ENCODE measurements around the gene RIN3. TPM values are rescaled to one million over a fixed set of nuclear protein-coding genes. Genes with fewer than 3 reads are reported as not detected.

The RIN3 gene
- total and polyA plus RNA-seq, 4 donors, result 5.0 to 15.6 (median 9.0) TPM

GRCh38 chr14:92601757-92602417, 88.3 kb downstream of the RIN3 start (continued):
- TF ChIP-seq ZBTB33 (IDR thresholded peaks at IDR 0.05) (no peak), RXRA (IDR thresholded peaks at IDR 0.05) (no peak)

GRCh38 chr14:92603309-92604242, 90.0 kb downstream of the RIN3 start:
- Histone ChIP-seq H3K27ac (ENCODE audit: low read depth in 1 of 2, low read length in 2 of 2) (no peak overlapping the region), H3K27me3 (ENCODE audit: control insufficient read depth in 4 of 4, insufficient read depth in 4 of 4, low read length in 3 of 4) (no peaks in the 10 kb centered on the region), H3K9me3 (ENCODE audit: control insufficient read depth in 4 of 4, low read length in 3 of 4) (no peaks in the 10 kb centered on the region), H3K4me3 (ENCODE audit: low read depth in 1 of 3, low read length in 3 of 3) (no peak overlapping the region), H3K9ac (ENCODE audit: low read depth in 1 of 2, low read length in 2 of 2) (no peak overlapping the region), H3K36me3 (ENCODE audit: control insufficient read depth in 4 of 4, insufficient read depth in 3 of 4, low read depth in 1 of 4, low read length in 3 of 4) (no peaks in the 10 kb centered on the region), H3K4me1 (ENCODE audit: control insufficient read depth in 4 of 4, insufficient read depth in 4 of 4, low read length in 3 of 4) (no peaks in the 10 kb centered on the region)
- TF ChIP-seq RAD21 (IDR thresholded peaks at IDR 0.05) (peak; percentile 25 to 47), CTCF (IDR thresholded peaks at IDR 0.05; ENCODE audit: low read depth, low read length, missing input control) (no peak)
- no peak for DNase-seq (ENCODE audit: low spot score)
- WGBS, result 77% methylated on average over 14 of the region's 14 CpGs

GRCh38 chr14:92605274-92605940, 91.8 kb downstream of the RIN3 start:
- H3K27me3 ChIP-seq (ENCODE audit: control insufficient read depth in 4 of 4, insufficient read depth in 4 of 4, low read length in 3 of 4), result no peaks in the 10 kb centered on the region
- H3K36me3 ChIP-seq (ENCODE audit: control insufficient read depth in 4 of 4, insufficient read depth in 3 of 4, low read depth in 1 of 4, low read length in 3 of 4), result no peaks in the 10 kb centered on the region
- no peak for DNase-seq (ENCODE audit: low spot score)
- H3K9me3 ChIP-seq (ENCODE audit: control insufficient read depth in 4 of 4, low read length in 3 of 4), result no peaks in the 10 kb centered on the region
- WGBS, result 94% methylated on average over 5 of the region's 5 CpGs
- no peaks in the 10 kb centered on the region for H3K4me1 ChIP-seq (ENCODE audit: control insufficient read depth in 4 of 4, insufficient read depth in 4 of 4, low read length in 3 of 4)
- H3K4me3 ChIP-seq (ENCODE audit: low read depth in 1 of 3, low read length in 3 of 3), result no peak overlapping the region
- H3K27ac ChIP-seq (ENCODE audit: low read depth in 1 of 2, low read length in 2 of 2), result no peak overlapping the region
- H3K9ac ChIP-seq (ENCODE audit: low read depth in 1 of 2, low read length in 2 of 2), result no peak overlapping the region
- TF ChIP-seq JUND (IDR thresholded peaks at IDR 0.05) (no peak), RXRA (IDR thresholded peaks at IDR 0.05) (no peak), REST (IDR thresholded peaks at IDR 0.05) (no peak), NR2F2 (IDR thresholded peaks at IDR 0.05) (no peak), ATF3 (IDR thresholded peaks at IDR 0.05) (no peak), ZBTB33 (IDR thresholded peaks at IDR 0.05) (no peak), YY1 (IDR thresholded peaks at IDR 0.05) (no peak), RAD21 (IDR thresholded peaks at IDR 0.05) (no peak), GABPA (IDR thresholded peaks at IDR 0.05 in 1 of 2, conservative IDR thresholded peaks at IDR 0.05 in 1 of 2) (no peak), EGR1 (IDR thresholded peaks at IDR 0.05; ENCODE audit: low read depth in 2 of 2) (no peak), CTCF (IDR thresholded peaks at IDR 0.05; ENCODE audit: low read depth, low read length, missing input control) (no peak), MAX (IDR thresholded peaks at IDR 0.05) (no peak)

Data from liver (tissue), 9 donors.